ENCODE measurements around the gene ADAM33. TPM values are rescaled to one million over a fixed set of nuclear protein-coding genes. Genes with fewer than 3 reads are reported as not detected.

The ADAM33 gene
- total RNA-seq, 1 experiment from 2014 or later: 0.11 TPM

DNA sequence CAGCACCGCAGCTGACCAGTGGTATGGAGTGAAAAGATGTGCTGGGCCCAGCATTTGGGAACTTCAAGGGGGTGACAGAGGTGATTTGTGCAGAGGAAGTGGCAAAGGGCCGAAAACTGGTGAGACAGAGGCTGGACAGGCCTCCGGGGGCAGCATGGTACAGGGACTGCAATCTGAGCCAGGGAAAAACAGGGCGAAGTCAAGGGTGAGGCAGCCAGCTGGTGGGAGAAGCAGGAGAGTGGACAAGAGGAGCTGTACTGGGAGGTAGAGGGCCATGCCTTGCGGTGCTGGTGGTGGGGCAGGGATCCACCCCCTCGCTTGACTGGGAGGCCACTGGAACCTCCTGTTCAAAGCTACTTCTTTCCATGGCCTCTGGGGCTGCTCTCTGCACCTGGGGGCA, 11.3 kb downstream of the ADAM33 start:
- intact Hi-C loops (cut with micrococcal nuclease): no loop called here
- H3K79me2 ChIP-seq (ENCODE audit: low read length): no peaks in the 10 kb centered on the region
- H4K20me1 ChIP-seq (ENCODE audit: low read length): no peaks in the 10 kb centered on the region
- no peak overlapping the region for H3K27ac ChIP-seq (ENCODE audit: low read length)
- H3K4me2 ChIP-seq (ENCODE audit: low read length): no peak overlapping the region
- no peaks in the 10 kb centered on the region for H3K4me1 ChIP-seq (ENCODE audit: insufficient read depth, low read length)
- H3K9me2 ChIP-seq (replicated peaks; ENCODE audit: low read length): no peaks in the 10 kb centered on the region
- no peaks in the 10 kb centered on the region for H3K36me3 ChIP-seq (ENCODE audit: low read depth, low read length)
- CTCF ChIA-PET: no interaction called here
- H3K4me3 ChIP-seq (ENCODE audit: low read length): no peak overlapping the region
- no peak overlapping the region for H2AFZ ChIP-seq (ENCODE audit: low read length)
- H3F3A ChIP-seq (ENCODE audit: low read length, unreplicated experiment): no peaks in the 10 kb centered on the region
- no TSS peak for BruUV-seq (replicated peaks)
- ATAC-seq (peak; percentile 27), DNase-seq (peak; percentile 17)
- POLR2A ChIA-PET (ENCODE audit: unreplicated experiment): no interaction called here
- peaks cover 38% of the 10 kb centered on the region for H3K27me3 ChIP-seq (ENCODE audit: low read length)
- TF ChIP-seq EZH2phosphoT487 (IDR thresholded peaks at IDR 0.05; ENCODE audit: borderline replicate concordance, low read length) (no peak), EZH2 (IDR thresholded peaks at IDR 0.05; ENCODE audit: low read length, unreplicated experiment) (no peak)
- TF ChIP-seq, protein P1, sequence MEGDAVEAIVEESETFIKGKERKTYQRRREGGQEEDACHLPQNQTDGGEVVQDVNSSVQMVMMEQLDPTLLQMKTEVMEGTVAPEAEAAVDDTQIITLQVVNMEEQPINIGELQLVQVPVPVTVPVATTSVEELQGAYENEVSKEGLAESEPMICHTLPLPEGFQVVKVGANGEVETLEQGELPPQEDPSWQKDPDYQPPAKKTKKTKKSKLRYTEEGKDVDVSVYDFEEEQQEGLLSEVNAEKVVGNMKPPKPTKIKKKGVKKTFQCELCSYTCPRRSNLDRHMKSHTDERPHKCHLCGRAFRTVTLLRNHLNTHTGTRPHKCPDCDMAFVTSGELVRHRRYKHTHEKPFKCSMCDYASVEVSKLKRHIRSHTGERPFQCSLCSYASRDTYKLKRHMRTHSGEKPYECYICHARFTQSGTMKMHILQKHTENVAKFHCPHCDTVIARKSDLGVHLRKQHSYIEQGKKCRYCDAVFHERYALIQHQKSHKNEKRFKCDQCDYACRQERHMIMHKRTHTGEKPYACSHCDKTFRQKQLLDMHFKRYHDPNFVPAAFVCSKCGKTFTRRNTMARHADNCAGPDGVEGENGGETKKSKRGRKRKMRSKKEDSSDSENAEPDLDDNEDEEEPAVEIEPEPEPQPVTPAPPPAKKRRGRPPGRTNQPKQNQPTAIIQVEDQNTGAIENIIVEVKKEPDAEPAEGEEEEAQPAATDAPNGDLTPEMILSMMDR (conservative IDR thresholded peaks at IDR 0.05; ENCODE audit: low read depth, low read length): no peak
- H3K9ac ChIP-seq (ENCODE audit: low read length): no peak overlapping the region
- no peaks in the 10 kb centered on the region for H3K9me3 ChIP-seq (ENCODE audit: low read length)

DNA sequence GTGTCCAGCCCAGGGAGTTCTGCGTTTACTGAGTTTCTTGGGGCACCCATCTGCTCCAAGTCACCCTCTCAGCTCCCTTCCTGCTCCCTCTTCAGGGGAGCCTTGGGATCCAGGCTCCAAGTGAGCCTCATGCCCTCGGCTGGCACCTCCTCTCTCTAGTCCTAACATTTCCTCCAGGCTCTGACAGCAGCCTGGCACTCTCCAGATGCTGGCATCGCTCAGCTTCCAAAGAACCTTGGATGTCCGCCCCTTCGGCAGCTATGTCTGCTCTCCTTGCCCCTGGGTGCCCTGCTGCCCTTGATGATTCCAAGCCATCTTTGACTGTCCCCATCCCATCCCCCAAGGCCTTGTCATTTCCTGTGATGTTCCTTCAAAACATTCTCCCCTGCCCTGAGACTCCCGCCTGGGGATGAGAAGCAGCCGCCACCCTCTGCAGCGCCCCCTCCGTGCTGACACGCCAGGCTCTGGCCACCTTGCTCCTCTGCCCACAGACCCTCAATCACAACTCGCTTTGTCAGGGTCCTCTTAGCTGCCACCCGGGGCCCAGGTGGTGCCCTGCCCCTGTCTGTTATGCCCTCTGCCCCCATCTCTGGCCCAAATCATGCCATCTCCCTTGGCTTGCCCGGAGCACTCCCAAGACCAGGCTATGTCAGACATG, 12.0 kb downstream of the ADAM33 start:
- TF ChIP-seq, protein P1 (conservative IDR thresholded peaks at IDR 0.05; ENCODE audit: low read depth, low read length): no peak
- TF ChIP-seq EZH2 (IDR thresholded peaks at IDR 0.05; ENCODE audit: low read length, unreplicated experiment): no peak
- no peak for TF ChIP-seq EZH2phosphoT487 (IDR thresholded peaks at IDR 0.05; ENCODE audit: borderline replicate concordance, low read length)
- ATAC-seq (no peak), DNase-seq (no peak)
- POLR2A ChIA-PET (ENCODE audit: unreplicated experiment): no interaction called here
- Histone ChIP-seq H3K9me2 (replicated peaks; ENCODE audit: low read length) (no peaks in the 10 kb centered on the region), H3K4me2 (ENCODE audit: low read length) (no peak overlapping the region), H4K20me1 (ENCODE audit: low read length) (no peaks in the 10 kb centered on the region), H3F3A (ENCODE audit: low read length, unreplicated experiment) (no peaks in the 10 kb centered on the region), H3K27ac (ENCODE audit: low read length) (no peak overlapping the region), H3K36me3 (ENCODE audit: low read depth, low read length) (no peaks in the 10 kb centered on the region), H3K9ac (ENCODE audit: low read length) (no peak overlapping the region), H3K79me2 (ENCODE audit: low read length) (no peaks in the 10 kb centered on the region), H3K9me3 (ENCODE audit: low read length) (no peaks in the 10 kb centered on the region), H3K4me1 (ENCODE audit: insufficient read depth, low read length) (no peaks in the 10 kb centered on the region), H3K4me3 (ENCODE audit: low read length) (no peak overlapping the region), H2AFZ (ENCODE audit: low read length) (no peak overlapping the region), H3K27me3 (ENCODE audit: low read length) (peaks cover 32% of the 10 kb centered on the region)
- intact Hi-C loops (cut with micrococcal nuclease): no loop called here
- no TSS peak for BruUV-seq (replicated peaks)
- CTCF ChIA-PET: no interaction called here

DNA sequence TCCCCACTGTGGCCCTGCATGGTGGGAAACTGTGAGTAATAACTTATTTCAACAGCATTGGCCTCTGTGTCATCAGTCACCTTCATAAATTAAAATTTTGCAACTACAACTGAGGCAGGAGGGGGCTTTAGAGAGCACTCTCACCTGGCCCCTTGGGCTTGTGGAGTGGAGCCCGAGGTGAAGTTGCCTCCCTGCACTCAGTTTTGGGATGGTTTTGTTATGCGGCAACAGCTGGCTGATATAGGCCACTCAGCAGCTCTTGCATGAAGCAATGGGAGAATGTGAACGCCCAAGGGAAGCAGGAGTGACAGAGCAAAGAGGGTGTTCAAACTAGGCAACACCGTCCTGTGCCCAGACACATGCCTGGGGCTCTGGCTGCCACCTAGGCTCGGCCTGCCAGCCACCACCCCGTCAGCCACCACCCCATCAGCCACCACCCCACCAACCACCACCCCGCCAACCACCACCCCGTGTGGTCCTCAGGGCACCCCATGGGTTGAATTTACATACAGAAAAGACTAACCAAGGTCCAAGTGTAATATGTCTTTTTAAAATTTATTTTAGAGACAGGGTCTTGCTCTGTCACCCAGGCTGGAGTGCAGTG, 14.3 kb downstream of the ADAM33 start:
- DNase-seq: no peak
- no peak overlapping the region for H3K4me2 ChIP-seq (ENCODE audit: low read length)
- no peak overlapping the region for H3K9ac ChIP-seq (ENCODE audit: low read length)
- H3K4me1 ChIP-seq (ENCODE audit: insufficient read depth, low read length): no peaks in the 10 kb centered on the region
- TF ChIP-seq, protein P1 (conservative IDR thresholded peaks at IDR 0.05; ENCODE audit: low read depth, low read length): no peak
- TF ChIP-seq EZH2phosphoT487 (IDR thresholded peaks at IDR 0.05; ENCODE audit: borderline replicate concordance, low read length) (no peak), EZH2 (IDR thresholded peaks at IDR 0.05; ENCODE audit: low read length, unreplicated experiment) (no peak)
- H3K9me2 ChIP-seq (replicated peaks; ENCODE audit: low read length): no peaks in the 10 kb centered on the region
- H3K9me3 ChIP-seq (ENCODE audit: low read length): no peaks in the 10 kb centered on the region
- BruUV-seq (replicated peaks): no TSS peak
- no peaks in the 10 kb centered on the region for H3K79me2 ChIP-seq (ENCODE audit: low read length)
- POLR2A ChIA-PET (ENCODE audit: unreplicated experiment): no interaction called here
- ATAC-seq: no peak
- no peaks in the 10 kb centered on the region for H3K36me3 ChIP-seq (ENCODE audit: low read depth, low read length)
- H2AFZ ChIP-seq (ENCODE audit: low read length): no peak overlapping the region
- CTCF ChIA-PET: no interaction called here
- H4K20me1 ChIP-seq (ENCODE audit: low read length): no peaks in the 10 kb centered on the region
- H3K4me3 ChIP-seq (ENCODE audit: low read length): no peak overlapping the region
- H3K27ac ChIP-seq (ENCODE audit: low read length): no peak overlapping the region
- intact Hi-C loops (cut with micrococcal nuclease): no loop called here
- peaks cover 12% of the 10 kb centered on the region for H3K27me3 ChIP-seq (ENCODE audit: low read length)
- H3F3A ChIP-seq (ENCODE audit: low read length, unreplicated experiment): no peaks in the 10 kb centered on the region

All from PC-3 (cell line).